Mammary epithelial cell (primary cell): ENCODE measurements around the gene ATXN10.

ENCODE experiments used
- CTCF ChIP-seq, 2 donors: IDR thresholded peaks in 1 of 2; conservative IDR thresholded peaks in 1 of 2; 2 replicates each; pipeline ENCODE4 v1.5.1; 2011 to 2012; ENCODE audit warnings: inconsistent platforms in 2 of 2, low read length in 2 of 2, mild to moderate bottlenecking in 2 of 2, control low read depth in 1 of 2, low read depth in 1 of 2; ENCODE audit not compliant: insufficient read depth in 1 of 2; ENCODE audit errors: extremely low read depth in 1 of 2
- EZH2 ChIP-seq: IDR thresholded peaks from 2 replicates; pipeline ENCODE4 v1.6.1; 2012; ENCODE audit warnings: low read length, inconsistent platforms, borderline replicate concordance

GRCh38 chr22:45738206-45738605, 66.6 kb downstream of the ATXN10 start:
- TF ChIP-seq CTCF (conservative IDR thresholded peaks at IDR 0.05 in 1 of 2, IDR thresholded peaks at IDR 0.05 in 1 of 2; ENCODE audit: extremely low read depth in 1 of 2, insufficient read depth in 1 of 2, low read depth in 1 of 2, low read length in 2 of 2) (no peak), EZH2 (no peak)
